Measurements from ENCODE around the gene SLC37A2. TPM values are rescaled to one million over a fixed set of nuclear protein-coding genes. Genes with fewer than 3 reads are reported as not detected.

Gene SLC37A2
- total RNA-seq, 1 donor, result 1.7 TPM

GRCh38 chr11:125114518-125114917 lies 51.4 kb downstream of the SLC37A2 start:
- no peak overlapping the region for H3K4me3 ChIP-seq (ENCODE audit: low read depth, low read length)
- peak; percentile 38 for TF ChIP-seq CTCF (IDR thresholded peaks at IDR 0.05; ENCODE audit: insufficient read depth, low read depth, low read length)
- no peak for DNase-seq (ENCODE audit: low read depth)

- no peak overlapping the region for H3K4me3 ChIP-seq (ENCODE audit: low read depth, low read length)
- no peak for DNase-seq (ENCODE audit: low read depth)
- TF ChIP-seq CTCF (IDR thresholded peaks at IDR 0.05; ENCODE audit: insufficient read depth, low read depth, low read length), result no peak
These were observed 54.3 kb downstream of the SLC37A2 start for GRCh38 chr11:125117429-125117828.

GRCh38 chr11:125123194-125123946 lies 60.3 kb downstream of the SLC37A2 start:
- no peak overlapping the region for H3K4me3 ChIP-seq (ENCODE audit: low read depth, low read length)
- DNase-seq (ENCODE audit: low read depth), result no peak
- TF ChIP-seq CTCF (IDR thresholded peaks at IDR 0.05; ENCODE audit: insufficient read depth, low read depth, low read length), result no peak

GRCh38 chr11:125123947-125124617 lies 61.0 kb downstream of the SLC37A2 start:
- peak; percentile 57 for DNase-seq (ENCODE audit: low read depth)
- H3K4me3 ChIP-seq (ENCODE audit: low read depth, low read length), result no peak overlapping the region

GRCh38 chr11:125124618-125124992 lies 61.5 kb downstream of the SLC37A2 start:
- no peak for TF ChIP-seq CTCF (IDR thresholded peaks at IDR 0.05; ENCODE audit: insufficient read depth, low read depth, low read length)
- H3K4me3 ChIP-seq (ENCODE audit: low read depth, low read length), result no peak overlapping the region
- no peak for DNase-seq (ENCODE audit: low read depth)

More at GRCh38 chr11:125123947-125124617, 61.0 kb downstream of the SLC37A2 start:
- TF ChIP-seq CTCF (IDR thresholded peaks at IDR 0.05; ENCODE audit: insufficient read depth, low read depth, low read length), result peak; percentile 57

- peak; percentile 49 for DNase-seq (ENCODE audit: low read depth)
- no peak for TF ChIP-seq CTCF (IDR thresholded peaks at IDR 0.05; ENCODE audit: insufficient read depth, low read depth, low read length)
- no peak overlapping the region for H3K4me3 ChIP-seq (ENCODE audit: low read depth, low read length)
These were observed 65.3 kb downstream of the SLC37A2 start for GRCh38 chr11:125128450-125128849.

Measured in fibroblast of villous mesenchyme (primary cell).